ES-I3 (cell line): ENCODE measurements around the gene EMILIN1.
A peak's percentile ranks its signal among the peaks of the same experiment; 100 is the strongest.
"Not testable (repeated sequence)": the region's sequence is repeated elsewhere in the genome, so short reads cannot be mapped to it uniquely, and the experiment has no call there.

Experiments used
- H3K36me3 ChIP-seq: 2 replicates; pipeline ENCODE4 v1.6.1; 2013; ENCODE audit warnings: mild to moderate bottlenecking, low read length, control low read depth, moderate library complexity; ENCODE audit not compliant: insufficient read depth
- H3K4me1 ChIP-seq: 2 replicates; pipeline ENCODE4 v1.6.1; 2013; ENCODE audit warnings: mild to moderate bottlenecking, control low read depth, low read length; ENCODE audit not compliant: insufficient read depth
- H3K9ac ChIP-seq: 2 replicates; pipeline ENCODE4 v1.6.1; 2013; ENCODE audit warnings: low read depth, mild to moderate bottlenecking, low read length, moderate library complexity
- H3K9me3 ChIP-seq: 2 replicates; pipeline ENCODE4 v1.6.1; 2013; ENCODE audit warnings: mild to moderate bottlenecking, low read length, moderate library complexity; ENCODE audit not compliant: control insufficient read depth, insufficient read depth

EMILIN1 gene

DNA sequence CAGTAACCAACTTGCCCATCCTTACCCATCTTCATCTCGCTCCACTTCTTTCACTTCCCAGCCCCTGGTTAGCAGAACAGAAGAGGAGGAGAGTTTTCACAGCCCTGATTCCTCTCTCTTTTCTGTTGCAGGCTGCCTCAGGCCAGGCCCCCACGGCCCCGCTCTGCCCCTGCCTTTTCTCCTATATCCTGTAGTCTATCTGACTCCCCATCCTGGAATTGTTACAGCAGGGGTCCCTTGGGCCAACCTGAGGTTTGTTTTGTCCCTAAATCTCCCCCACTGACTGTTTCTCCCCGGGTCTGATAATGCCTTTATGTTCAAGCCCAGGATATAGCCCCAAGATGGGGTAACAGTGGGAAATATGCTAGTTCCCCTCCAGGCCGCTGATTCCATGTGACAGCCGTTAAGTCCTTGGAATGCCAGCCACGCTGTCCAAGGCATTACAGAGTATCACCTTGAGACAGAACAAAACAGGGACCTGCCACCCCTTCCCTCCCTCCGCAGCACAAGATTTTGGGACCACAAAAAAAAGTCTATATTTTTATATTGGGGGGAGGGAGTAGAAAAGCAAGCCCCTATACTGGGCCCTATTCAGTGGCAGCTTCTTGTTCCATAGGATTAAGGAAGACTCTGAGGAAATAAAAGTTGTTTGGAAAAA is 8.3 kb upstream of the EMILIN1 start:
- Histone ChIP-seq H3K4me1 (peaks cover 7% of the 10 kb centered on the region), H3K9ac (peak overlapping the region; percentile 92; the same call in 1 of the 2 replicates), H3K36me3 (peaks cover 15% of the 10 kb centered on the region), H3K9me3 (no peaks in the 10 kb centered on the region)

DNA sequence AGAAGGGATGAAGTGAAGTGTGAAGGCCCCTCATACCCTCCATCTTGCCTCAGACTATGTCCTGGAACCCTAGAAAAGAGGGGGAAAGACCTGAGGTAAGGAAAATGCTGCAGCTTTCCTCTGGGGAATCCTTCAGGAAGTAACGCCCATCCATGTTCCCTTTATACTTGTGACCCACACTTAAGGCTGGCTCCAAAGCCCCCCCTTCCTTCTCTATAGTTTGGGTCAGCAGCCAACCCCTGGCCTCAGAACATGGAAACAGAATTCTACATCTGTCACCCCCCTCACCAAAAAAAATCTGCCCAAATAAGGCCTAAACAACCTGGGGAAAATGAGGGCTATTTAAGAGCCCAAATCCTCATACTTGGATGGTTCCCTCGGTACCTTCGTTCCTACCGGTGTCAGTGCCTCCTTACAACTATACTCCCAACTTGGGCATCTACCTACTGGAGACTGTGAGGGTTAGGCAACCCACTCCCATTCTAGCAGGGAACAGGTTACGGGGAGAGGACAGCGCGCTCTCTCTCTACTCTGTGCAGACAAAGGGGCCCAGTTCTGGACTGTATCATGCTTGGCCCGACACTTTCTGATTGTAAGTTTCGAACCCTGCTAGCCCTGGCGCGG is 7.7 kb upstream of the EMILIN1 start:
- no peaks in the 10 kb centered on the region for H3K9me3 ChIP-seq
- H3K36me3 ChIP-seq, result peaks cover 15% of the 10 kb centered on the region
- H3K9ac ChIP-seq, result peak overlapping the region; percentile 92
- peaks cover 7% of the 10 kb centered on the region for H3K4me1 ChIP-seq

DNA sequence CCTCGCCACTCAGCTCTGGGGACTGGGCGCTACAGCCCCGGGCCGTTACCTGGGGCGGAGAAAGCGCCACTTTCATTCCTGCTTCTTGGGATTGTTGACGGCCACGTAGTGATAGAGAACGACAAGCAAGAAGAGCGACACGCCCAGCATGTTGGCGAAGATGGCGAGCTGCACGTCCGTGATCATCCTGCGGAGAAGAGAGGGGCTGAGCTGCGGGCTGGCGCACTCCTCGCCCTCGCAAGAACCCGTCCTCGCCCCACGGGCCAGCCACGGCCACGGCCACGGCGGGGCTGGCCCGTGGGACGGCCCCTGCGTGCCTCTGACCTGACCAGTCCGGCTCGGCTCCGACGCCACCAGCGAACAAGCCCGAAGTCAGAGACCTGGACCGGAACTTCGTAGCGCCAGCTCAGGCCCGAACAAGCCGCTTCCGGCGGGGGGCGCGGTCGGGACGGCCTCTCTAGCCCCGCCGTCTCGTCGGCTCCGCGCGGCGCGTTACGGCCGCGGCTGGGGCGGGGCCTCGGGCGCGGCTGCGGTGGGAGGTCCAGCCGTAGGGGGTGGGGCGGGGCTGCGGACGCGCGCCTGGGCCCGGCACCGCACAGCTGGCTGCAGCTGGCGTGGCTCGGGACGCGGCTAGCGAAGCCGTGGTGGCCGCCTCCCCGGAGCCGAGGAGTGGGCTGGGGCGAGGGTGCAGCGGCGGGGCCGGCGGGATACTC is 7.0 kb upstream of the EMILIN1 start, which contains the start of gene OST4:
OST4 (minus strand) TSS at position 378 of the 713 bp plus-strand sequence.
- Histone ChIP-seq H3K9me3 (no peaks in the 10 kb centered on the region), H3K36me3 (peaks cover 15% of the 10 kb centered on the region), H3K9ac (peak within 1 kb of the TSS; percentile 92), H3K4me1 (peaks cover 9% of the 10 kb centered on the region)

DNA sequence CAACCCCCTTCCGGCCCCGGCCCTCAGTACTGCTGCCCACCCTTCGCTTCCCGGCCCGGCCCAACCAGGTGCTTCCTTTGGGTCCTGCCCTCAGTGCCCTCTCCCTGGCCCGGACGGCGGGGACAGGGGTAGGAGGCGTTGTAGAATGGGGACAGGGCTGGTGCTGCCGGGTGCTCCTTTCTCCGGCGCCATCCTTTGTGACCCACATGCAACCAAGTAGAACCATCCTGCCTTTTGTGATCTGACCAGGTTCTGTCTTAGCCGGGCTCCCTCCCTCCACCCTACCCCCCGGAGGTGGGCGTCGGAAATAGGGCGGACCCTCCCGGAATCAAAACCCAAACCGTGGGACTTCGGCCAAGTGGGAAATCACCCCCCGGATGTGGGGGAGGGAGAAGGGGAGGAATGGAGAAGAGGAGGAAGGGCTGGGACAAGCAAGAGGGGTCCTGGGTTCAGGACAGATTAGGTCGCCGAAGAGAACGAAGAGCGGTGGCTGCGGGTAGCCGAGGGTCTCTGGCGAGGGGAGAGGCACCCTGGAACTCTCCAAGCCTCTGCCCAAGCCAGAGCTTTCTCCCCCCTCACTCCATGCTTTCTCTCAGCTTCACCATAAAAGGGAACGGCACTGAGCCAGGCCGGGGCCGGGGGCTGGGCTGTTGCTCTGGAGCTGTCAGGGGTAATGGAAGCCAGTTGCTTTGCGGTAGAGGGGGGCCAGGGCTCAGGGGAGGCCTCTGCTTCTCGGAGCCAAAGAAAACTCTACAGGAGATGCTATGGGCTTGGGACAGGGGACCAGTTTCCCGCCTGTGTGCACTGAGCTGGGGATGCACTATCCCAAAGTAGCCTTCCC is 6.2 kb upstream of the EMILIN1 start:
- Histone ChIP-seq H3K9ac (peak overlapping the region; percentile 92), H3K9me3 (no peaks in the 10 kb centered on the region), H3K4me1 (peaks cover 16% of the 10 kb centered on the region), H3K36me3 (peaks cover 15% of the 10 kb centered on the region)

DNA sequence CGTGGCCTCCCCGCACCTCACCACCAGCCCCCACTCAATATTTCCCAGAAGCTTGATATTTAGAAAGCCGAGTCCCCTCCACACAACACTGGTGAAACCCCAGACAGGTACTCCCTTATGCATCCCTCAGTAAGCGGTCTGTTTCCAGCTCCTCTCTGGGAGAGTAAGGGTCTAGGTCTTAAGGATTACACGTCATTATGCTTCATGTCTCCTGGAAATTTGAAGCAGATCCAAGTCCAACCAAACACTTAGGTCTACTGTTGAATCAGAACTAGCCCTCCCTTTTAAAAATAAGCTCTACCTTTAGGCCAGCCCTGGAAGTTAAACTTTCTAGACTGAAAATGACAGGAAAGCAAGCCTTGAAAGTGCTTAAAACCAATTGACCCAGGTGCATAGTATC is 5.5 kb upstream of the EMILIN1 start:
- H3K4me1 ChIP-seq, result peaks cover 20% of the 10 kb centered on the region
- H3K9ac ChIP-seq, result peak overlapping the region; percentile 92

DNA sequence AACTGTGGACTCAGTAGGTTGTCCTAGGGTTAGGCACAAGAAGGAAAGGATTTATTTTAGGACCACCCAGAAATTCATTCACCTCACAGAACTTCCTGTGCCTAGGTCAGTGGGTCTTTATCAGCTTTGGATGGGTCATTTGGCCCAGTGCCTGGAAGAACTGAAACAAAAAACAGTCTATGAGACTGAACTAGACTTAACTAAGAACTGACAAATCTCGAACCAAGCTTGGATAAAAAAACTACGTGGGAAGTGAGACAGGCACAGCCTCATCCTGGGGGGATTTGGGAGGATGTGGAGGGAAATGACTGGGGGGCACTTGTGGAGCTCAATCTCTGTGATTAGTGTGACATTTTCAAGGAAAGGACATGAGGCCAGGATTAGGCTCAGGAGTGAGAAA is 4.6 kb upstream of the EMILIN1 start:
- H3K9ac ChIP-seq, result no peak overlapping the region
- no peaks in the 10 kb centered on the region for H3K9me3 ChIP-seq
- peaks cover 12% of the 10 kb centered on the region for H3K36me3 ChIP-seq
- peaks cover 21% of the 10 kb centered on the region for H3K4me1 ChIP-seq

More for the DNA sequence above, 5.5 kb upstream of the EMILIN1 start:
- Histone ChIP-seq H3K36me3 (peaks cover 15% of the 10 kb centered on the region), H3K9me3 (no peaks in the 10 kb centered on the region)

DNA sequence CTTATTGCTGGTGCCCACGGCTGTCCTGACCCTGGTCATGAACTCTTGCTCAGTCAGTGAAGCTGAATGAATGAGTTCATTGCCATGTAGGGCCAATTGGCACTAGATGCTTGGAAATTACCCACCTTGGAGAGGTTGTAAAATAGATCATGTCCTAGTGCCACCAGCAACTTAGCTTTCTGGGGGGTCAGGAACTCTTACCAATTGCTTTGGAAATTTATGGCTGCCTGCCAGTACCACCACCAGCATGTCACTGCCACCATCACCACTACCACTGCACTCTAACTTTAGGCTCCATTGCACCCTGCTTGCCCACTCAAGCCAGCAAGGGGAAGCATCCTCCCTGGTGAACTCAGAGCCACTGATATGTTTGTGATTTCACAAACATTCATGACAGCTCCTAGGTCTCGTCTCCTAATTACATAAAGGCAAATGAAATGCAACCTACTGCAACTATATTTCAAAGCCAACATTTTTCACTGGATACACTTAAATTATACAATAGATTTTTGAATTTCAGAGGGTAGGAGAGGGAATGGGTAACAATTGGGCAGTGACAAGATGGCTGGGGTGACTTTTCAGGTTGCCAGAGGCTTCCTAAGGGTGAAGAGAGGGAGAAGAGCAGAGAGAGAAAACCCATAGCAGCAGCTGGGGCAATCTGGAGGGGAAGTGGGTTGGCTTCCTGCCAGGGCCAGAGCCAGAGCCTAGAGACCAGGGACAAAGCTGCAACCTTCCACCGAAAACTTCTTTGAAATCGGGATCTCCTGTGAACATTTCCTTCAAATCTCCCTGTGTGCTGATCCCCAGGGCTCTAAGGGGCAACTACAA is 3.5 kb upstream of the EMILIN1 start:
- no peak overlapping the region for H3K9ac ChIP-seq
- peaks cover 3% of the 10 kb centered on the region; the same call in 1 of the 2 replicates for H3K36me3 ChIP-seq
- H3K4me1 ChIP-seq, result peaks cover 21% of the 10 kb centered on the region
- H3K9me3 ChIP-seq, result no peaks in the 10 kb centered on the region

DNA sequence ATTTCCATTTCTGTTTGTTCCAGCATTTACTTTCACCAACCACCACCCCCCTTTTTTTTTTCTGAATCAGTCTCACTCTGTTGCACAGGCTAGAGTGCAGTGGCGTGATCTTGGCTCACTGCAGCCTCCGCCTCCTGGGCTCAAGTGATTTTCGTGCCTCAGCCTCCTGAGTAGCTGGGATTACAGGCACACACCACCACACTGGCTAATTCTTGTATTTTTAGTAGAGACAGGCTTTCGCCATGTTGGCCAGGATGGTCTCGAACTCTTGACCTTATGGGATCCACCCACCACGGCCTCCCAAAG is 2.9 kb upstream of the EMILIN1 start:
- H3K9ac ChIP-seq, result not testable (repeated sequence)

DNA sequence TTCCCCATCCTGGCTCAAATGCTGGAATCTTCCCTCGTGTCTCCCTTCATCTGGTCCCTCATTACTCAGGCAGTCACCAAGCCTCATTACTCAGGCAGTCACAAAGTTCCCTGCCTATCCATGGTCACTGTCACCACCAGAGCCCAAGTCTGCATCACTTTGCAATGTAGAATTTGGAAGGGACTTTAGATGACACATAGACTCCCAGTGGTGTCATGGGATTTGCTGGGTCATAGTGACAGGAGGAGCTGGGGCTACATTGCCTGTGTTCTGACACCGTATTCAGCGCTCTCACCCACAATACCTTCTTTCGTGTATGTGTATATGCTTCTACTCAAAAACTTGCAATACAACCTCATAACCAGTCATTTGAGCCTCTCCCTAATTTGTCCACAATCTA is 2.1 kb upstream of the EMILIN1 start:
- no peak overlapping the region for H3K9ac ChIP-seq
- H3K4me1 ChIP-seq, result peaks cover 17% of the 10 kb centered on the region; the same call in 1 of the 2 replicates
- no peaks in the 10 kb centered on the region for H3K36me3 ChIP-seq
- H3K9me3 ChIP-seq, result no peaks in the 10 kb centered on the region

More for the DNA sequence above, 2.9 kb upstream of the EMILIN1 start:
- H3K9me3 ChIP-seq, H3K36me3 ChIP-seq: not testable (repeated sequence)
- H3K4me1 ChIP-seq, result peaks cover 18% of the 10 kb centered on the region

DNA sequence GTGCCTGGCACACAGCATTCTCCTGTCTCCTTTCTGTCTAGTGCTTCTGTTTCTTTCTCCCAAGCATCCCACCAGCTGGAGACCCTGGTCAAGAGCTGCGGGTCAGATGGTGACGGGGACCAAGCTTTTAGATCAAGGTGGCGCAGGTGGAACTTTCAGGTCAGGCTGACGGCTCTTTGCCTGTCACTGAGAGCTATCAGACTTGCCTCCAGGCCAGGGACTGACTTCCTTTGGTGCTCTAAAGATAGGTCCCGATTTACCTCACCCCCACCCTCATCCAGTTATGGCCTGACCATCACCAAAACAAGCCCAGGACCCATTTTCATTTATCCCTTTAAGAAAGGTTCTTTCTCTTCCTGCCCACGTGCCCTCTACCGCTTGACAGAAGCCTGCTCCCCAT is 1.2 kb upstream of the EMILIN1 start:
- Histone ChIP-seq H3K9me3 (no peaks in the 10 kb centered on the region), H3K4me1 (peaks cover 21% of the 10 kb centered on the region; the same call in 1 of the 2 replicates), H3K36me3 (no peaks in the 10 kb centered on the region), H3K9ac (no peak overlapping the region)

DNA sequence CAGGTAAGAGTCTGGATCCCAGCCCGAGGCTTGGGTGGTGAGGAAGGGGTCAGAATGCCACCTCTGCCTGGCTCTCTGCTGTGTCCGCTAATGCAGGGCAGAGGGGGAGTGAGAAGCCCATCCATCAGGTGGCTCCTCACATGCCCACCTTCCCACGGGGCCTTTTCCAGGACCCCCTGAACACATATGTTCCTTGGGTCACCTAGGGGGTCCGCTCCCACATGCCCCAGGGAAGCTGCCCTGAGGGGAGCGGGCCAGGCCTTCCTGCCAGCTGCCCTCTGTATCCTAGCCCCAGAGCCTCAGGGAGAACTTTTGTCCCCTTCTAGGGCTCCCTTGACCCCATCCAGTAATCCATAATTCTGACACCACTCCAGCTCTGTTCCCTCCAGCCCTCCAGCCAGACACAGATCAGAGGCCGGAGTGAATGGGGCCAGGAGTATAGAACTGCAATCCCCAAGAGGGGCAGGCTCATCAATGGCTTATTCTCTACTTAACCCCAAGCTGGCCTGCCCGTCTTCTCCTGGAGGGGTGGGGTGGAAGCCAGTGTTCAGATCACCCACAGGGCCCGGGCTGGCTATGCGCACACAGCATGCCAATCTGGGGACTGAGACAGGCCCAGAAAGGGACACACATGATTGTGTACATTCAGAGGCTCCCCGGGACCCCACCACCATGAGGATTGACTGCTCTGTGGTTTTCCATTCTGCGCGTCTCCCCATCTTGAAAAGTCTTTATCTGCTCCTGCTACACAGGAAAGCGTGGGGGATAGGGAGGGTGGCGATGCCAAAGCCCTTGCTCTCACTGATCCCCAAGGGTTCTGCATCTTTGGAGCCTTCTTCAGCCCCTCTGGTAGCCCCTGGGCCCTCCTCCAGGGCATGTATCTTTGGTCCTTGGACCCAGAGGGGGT is 1.1 kb downstream of the EMILIN1 start:
- H3K36me3 ChIP-seq, result no peaks in the 10 kb centered on the region
- peak overlapping the region; percentile 46; the same call in 1 of the 2 replicates for H3K9ac ChIP-seq
- peaks cover 18% of the 10 kb centered on the region; the same call in 1 of the 2 replicates for H3K4me1 ChIP-seq
- H3K9me3 ChIP-seq, result no peaks in the 10 kb centered on the region

DNA sequence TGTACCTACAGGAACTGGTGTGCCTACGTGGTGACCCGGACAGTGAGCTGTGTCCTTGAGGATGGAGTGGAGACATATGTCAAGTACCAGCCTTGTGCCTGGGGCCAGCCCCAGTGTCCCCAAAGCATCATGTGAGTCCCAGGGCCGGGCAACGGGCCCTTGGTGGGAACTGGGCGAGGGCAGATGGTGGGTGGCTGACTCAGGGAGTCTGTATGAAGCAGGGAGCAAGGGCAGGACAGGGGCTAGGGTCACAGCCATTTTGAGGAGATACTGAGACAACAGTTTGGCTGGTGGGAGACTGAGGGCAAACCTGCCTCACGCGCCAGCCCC is 1.7 kb downstream of the EMILIN1 start:
- no peaks in the 10 kb centered on the region for H3K36me3 ChIP-seq
- peaks cover 18% of the 10 kb centered on the region; the same call in 1 of the 2 replicates for H3K4me1 ChIP-seq
- no peaks in the 10 kb centered on the region for H3K9me3 ChIP-seq
- H3K9ac ChIP-seq, result no peak overlapping the region

DNA sequence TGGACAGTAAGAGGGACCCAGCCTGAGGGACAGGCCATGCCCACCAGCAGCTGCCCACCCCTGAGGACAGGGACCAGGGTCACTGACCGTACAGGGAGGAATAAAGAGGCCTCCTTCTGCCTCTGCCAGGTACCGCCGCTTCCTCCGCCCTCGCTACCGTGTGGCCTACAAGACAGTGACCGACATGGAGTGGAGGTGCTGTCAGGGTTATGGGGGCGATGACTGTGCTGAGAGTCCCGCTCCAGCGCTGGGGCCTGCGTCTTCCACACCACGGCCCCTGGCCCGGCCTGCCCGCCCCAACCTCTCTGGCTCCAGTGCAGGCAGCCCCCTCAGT is 2.2 kb downstream of the EMILIN1 start:
- Histone ChIP-seq H3K4me1 (peaks cover 18% of the 10 kb centered on the region; the same call in 1 of the 2 replicates), H3K9ac (no peak overlapping the region), H3K9me3 (no peaks in the 10 kb centered on the region), H3K36me3 (no peaks in the 10 kb centered on the region)
